ENCODE data around the gene ANKRD2.

ANKRD2 gene

DNA sequence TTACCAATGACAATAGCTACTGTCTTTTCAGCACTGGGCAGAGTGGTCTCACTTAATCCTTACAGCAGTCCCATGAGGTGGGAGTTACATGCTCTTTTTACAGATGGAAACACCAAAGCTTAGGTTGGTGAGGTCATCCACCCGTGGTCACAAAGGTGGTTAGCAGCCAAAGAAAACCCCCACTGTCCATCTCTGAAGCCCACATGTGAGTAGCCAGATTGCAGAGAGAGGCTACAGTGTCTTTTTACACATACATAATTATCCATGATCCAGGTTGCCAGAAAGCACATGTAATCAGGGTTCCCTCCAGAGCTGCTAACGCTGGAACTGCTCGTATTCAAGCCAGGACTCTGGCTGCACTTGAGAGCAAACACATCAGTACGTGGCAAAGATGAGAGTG lies 24.6 kb upstream of the ANKRD2 start:
- ATAC-seq (ENCODE audit: insufficient read depth, low read depth): no peak
- no peak for DNase-seq
- H3K9ac ChIP-seq (ENCODE audit: low read depth, low read length): no peak overlapping the region
- H3K4me2 ChIP-seq (ENCODE audit: insufficient read depth, low read length): no peak overlapping the region
- no peak overlapping the region for H2AFZ ChIP-seq (ENCODE audit: low read depth, low read length)
- H3K4me3 ChIP-seq (ENCODE audit: low read depth in 1 of 2, low read length in 2 of 2): no peak overlapping the region
- H4K20me1 ChIP-seq (ENCODE audit: insufficient read depth, low read length): no peaks in the 10 kb centered on the region
- no peak overlapping the region for H3K27ac ChIP-seq (ENCODE audit: low read length)
- H3K79me2 ChIP-seq (ENCODE audit: insufficient read depth, low read length): no peaks in the 10 kb centered on the region
- H3K27me3 ChIP-seq (ENCODE audit: insufficient read depth, low read length, poor library complexity): no peaks in the 10 kb centered on the region
- no peaks in the 10 kb centered on the region for H3K4me1 ChIP-seq (ENCODE audit: insufficient read depth, low read length)
- no peaks in the 10 kb centered on the region for H3K36me3 ChIP-seq (ENCODE audit: insufficient read depth, low read length)
- no peaks in the 10 kb centered on the region for H3K9me3 ChIP-seq (ENCODE audit: insufficient read depth, low read length, severe bottlenecking)
- TF ChIP-seq EZH2 (IDR thresholded peaks at IDR 0.05; ENCODE audit: borderline replicate concordance, low read depth, low read length, severe bottlenecking): no peak
- TF ChIP-seq, protein P1, sequence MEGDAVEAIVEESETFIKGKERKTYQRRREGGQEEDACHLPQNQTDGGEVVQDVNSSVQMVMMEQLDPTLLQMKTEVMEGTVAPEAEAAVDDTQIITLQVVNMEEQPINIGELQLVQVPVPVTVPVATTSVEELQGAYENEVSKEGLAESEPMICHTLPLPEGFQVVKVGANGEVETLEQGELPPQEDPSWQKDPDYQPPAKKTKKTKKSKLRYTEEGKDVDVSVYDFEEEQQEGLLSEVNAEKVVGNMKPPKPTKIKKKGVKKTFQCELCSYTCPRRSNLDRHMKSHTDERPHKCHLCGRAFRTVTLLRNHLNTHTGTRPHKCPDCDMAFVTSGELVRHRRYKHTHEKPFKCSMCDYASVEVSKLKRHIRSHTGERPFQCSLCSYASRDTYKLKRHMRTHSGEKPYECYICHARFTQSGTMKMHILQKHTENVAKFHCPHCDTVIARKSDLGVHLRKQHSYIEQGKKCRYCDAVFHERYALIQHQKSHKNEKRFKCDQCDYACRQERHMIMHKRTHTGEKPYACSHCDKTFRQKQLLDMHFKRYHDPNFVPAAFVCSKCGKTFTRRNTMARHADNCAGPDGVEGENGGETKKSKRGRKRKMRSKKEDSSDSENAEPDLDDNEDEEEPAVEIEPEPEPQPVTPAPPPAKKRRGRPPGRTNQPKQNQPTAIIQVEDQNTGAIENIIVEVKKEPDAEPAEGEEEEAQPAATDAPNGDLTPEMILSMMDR (IDR thresholded peaks at IDR 0.05; ENCODE audit: borderline replicate concordance, extremely low read depth, low read length, poor library complexity, severe bottlenecking): no peak

DNA sequence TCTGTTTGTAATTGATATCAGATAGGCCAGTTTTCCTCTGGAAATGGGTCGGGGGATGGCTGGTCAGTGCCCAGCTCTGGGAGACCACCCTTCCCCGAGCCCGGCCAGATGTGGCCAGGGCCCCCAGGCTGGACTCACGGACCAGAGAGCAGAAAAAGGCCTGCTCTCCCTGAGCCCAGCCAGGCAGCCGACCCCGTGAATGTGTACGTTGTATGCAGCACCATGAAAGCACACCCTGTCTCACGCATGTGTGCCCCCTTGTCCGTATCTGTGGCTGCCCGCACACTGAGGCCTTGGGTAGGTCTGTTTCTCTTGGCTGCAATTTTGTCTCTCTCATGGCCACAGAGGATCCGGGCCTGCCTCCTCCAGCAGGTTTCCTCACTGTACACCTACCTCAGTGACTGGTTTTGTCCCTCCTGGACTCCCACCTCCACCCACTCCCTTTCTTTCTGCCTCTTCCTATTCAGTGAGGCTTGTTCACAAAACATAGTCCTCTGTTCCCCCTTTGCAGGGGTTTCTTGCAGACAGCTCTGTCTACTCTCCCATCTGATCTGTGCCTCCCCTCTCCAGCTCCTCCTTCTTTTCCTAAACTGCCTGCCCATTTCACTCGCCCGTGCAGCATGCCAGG lies 23.6 kb upstream of the ANKRD2 start:
- Histone ChIP-seq H3K27ac (ENCODE audit: low read length) (no peak overlapping the region), H3K4me2 (ENCODE audit: insufficient read depth, low read length) (no peak overlapping the region), H2AFZ (ENCODE audit: low read depth, low read length) (no peak overlapping the region), H4K20me1 (ENCODE audit: insufficient read depth, low read length) (no peaks in the 10 kb centered on the region), H3K36me3 (ENCODE audit: insufficient read depth, low read length) (no peaks in the 10 kb centered on the region), H3K27me3 (ENCODE audit: insufficient read depth, low read length, poor library complexity) (no peaks in the 10 kb centered on the region), H3K4me3 (ENCODE audit: low read depth in 1 of 2, low read length in 2 of 2) (no peak overlapping the region), H3K9ac (ENCODE audit: low read depth, low read length) (no peak overlapping the region), H3K9me3 (ENCODE audit: insufficient read depth, low read length, severe bottlenecking) (no peaks in the 10 kb centered on the region), H3K4me1 (ENCODE audit: insufficient read depth, low read length) (no peaks in the 10 kb centered on the region), H3K79me2 (ENCODE audit: insufficient read depth, low read length) (no peaks in the 10 kb centered on the region)
- no peak for ATAC-seq (ENCODE audit: insufficient read depth, low read depth)
- TF ChIP-seq, protein P1 (IDR thresholded peaks at IDR 0.05; ENCODE audit: borderline replicate concordance, extremely low read depth, low read length, poor library complexity, severe bottlenecking): no peak
- no peak for TF ChIP-seq EZH2 (IDR thresholded peaks at IDR 0.05; ENCODE audit: borderline replicate concordance, low read depth, low read length, severe bottlenecking)
- DNase-seq: no peak

- Histone ChIP-seq H2AFZ (ENCODE audit: low read depth, low read length) (no peak overlapping the region), H3K4me1 (ENCODE audit: insufficient read depth, low read length) (no peaks in the 10 kb centered on the region), H3K9me3 (ENCODE audit: insufficient read depth, low read length, severe bottlenecking) (no peaks in the 10 kb centered on the region), H3K27ac (ENCODE audit: low read length) (no peak overlapping the region), H3K36me3 (ENCODE audit: insufficient read depth, low read length) (no peaks in the 10 kb centered on the region), H3K27me3 (ENCODE audit: insufficient read depth, low read length, poor library complexity) (no peaks in the 10 kb centered on the region), H3K4me3 (ENCODE audit: low read depth in 1 of 2, low read length in 2 of 2) (no peak overlapping the region), H3K79me2 (ENCODE audit: insufficient read depth, low read length) (no peaks in the 10 kb centered on the region), H3K9ac (ENCODE audit: low read depth, low read length) (no peak overlapping the region), H4K20me1 (ENCODE audit: insufficient read depth, low read length) (no peaks in the 10 kb centered on the region), H3K4me2 (ENCODE audit: insufficient read depth, low read length) (no peak overlapping the region)
- DNase-seq (no peak), ATAC-seq (ENCODE audit: insufficient read depth, low read depth) (no peak)
- TF ChIP-seq EZH2 (IDR thresholded peaks at IDR 0.05; ENCODE audit: borderline replicate concordance, low read depth, low read length, severe bottlenecking): no peak
- TF ChIP-seq, protein P1 (IDR thresholded peaks at IDR 0.05; ENCODE audit: borderline replicate concordance, extremely low read depth, low read length, poor library complexity, severe bottlenecking): no peak
Measured at GRCh38 chr10:97549587-97550322, 22.8 kb upstream of the ANKRD2 start.

Measured in DND-41 (cell line).